CD4-positive, alpha-beta memory T cell (primary cell): ENCODE measurements around the gene SNX24. TPM values are rescaled to one million over a fixed set of nuclear protein-coding genes. Genes with fewer than 3 reads are reported as not detected.

Source experiments
- CTCF ChIA-PET: fragments of 350-600 bp; sonication (Branson Sonifier 250); formaldehyde crosslinking; loops from one replicate; lab custom pipeline; 2021; ENCODE audit warnings: inconsistent platforms; ENCODE audit not compliant: partially characterized antibody; lab: Charles Lee
- POLR2A ChIA-PET: fragments of 350-600 bp; sonication (Branson Sonifier 250); formaldehyde crosslinking; loops from one replicate; lab custom pipeline; 2021; ENCODE audit not compliant: partially characterized antibody; lab: Charles Lee
- DNase-seq, 5 donors: peaks; one replicate each; pipeline versions ENCODE4 v3.0.0 to v3.0.0-alpha.2; 2020 to 2022; ENCODE audit warnings: mixed read lengths in 1 of 5
- H3K27ac ChIP-seq: one replicate; pipeline ENCODE4 v1.7.0; 2013; ENCODE audit warnings: low read depth, low read length
- H3K27me3 ChIP-seq: 2 replicates; pipeline ENCODE4 v1.7.0; 2013; ENCODE audit warnings: mild to moderate bottlenecking, low read length, moderate library complexity; ENCODE audit not compliant: insufficient read depth
- H3K36me3 ChIP-seq: 2 replicates; pipeline ENCODE4 v1.7.0; 2013; ENCODE audit warnings: mild to moderate bottlenecking, low read length, moderate library complexity; ENCODE audit not compliant: insufficient read depth
- H3K4me1 ChIP-seq: 2 replicates; pipeline ENCODE4 v1.7.0; 2013; ENCODE audit warnings: mild to moderate bottlenecking, low read length, moderate library complexity; ENCODE audit not compliant: insufficient read depth
- H3K4me3 ChIP-seq, 2 donors: one replicate each; pipeline ENCODE4 v1.7.0; 2013; ENCODE audit warnings: low read length in 2 of 2, mild to moderate bottlenecking in 1 of 2
- H3K9me3 ChIP-seq, 2 donors: one replicate each; pipeline ENCODE4 v1.7.0; 2013; ENCODE audit warnings: low read length in 2 of 2, control low read depth in 1 of 2; ENCODE audit not compliant: control insufficient read depth in 1 of 2
- H3K27ac Mint-ChIP-seq, 7 donors: one replicate each; pipeline ENCODE4 v1.8.0; 2020 to 2021; ENCODE audit warnings: mixed read lengths in 7 of 7, mild to moderate bottlenecking in 6 of 7, inconsistent platforms in 3 of 7, moderate library complexity in 3 of 7
- H3K27me3 Mint-ChIP-seq, 2 donors: one replicate each; pipeline ENCODE4 v1.8.0; 2020 to 2021; ENCODE audit warnings: mixed read lengths in 2 of 2
- H3K36me3 Mint-ChIP-seq, 2 donors: one replicate each; pipeline ENCODE4 v1.8.0; 2020 to 2021; ENCODE audit warnings: mixed read lengths in 2 of 2, inconsistent platforms in 1 of 2, mild to moderate bottlenecking in 1 of 2
- H3K4me1 Mint-ChIP-seq, 4 donors: one replicate each; pipeline ENCODE4 v1.8.0; 2020 to 2021; ENCODE audit warnings: mixed read lengths in 4 of 4, mild to moderate bottlenecking in 1 of 4
- H3K4me3 Mint-ChIP-seq, 8 donors: one replicate each; pipeline ENCODE4 v1.8.0; 2020 to 2021; ENCODE audit warnings: mixed read lengths in 8 of 8, mild to moderate bottlenecking in 7 of 8, moderate library complexity in 6 of 8, inconsistent platforms in 3 of 8
- H3K9me3 Mint-ChIP-seq, 8 donors: one replicate each; pipeline ENCODE4 v1.8.0; 2020 to 2021; ENCODE audit warnings: mixed read lengths in 8 of 8, mild to moderate bottlenecking in 5 of 8, inconsistent platforms in 3 of 8, moderate library complexity in 1 of 8
- intact Hi-C: fragments of 100-400 bp; cut with micrococcal nuclease; formaldehyde crosslinking; loops from one replicate; pipeline ENCODE4 v1.15.1; 2023
- polyA plus RNA-seq, 2 donors: library from polyadenylated mRNA; unstranded; fragments of 300-500 nt; fragmentation: Illumina TruSeq; gene quantifications; one replicate each; pipeline ENCODE4 v1.2.3, GENCODE V29; 2021
- total RNA-seq, 2 experiments: library from RNA; stranded (reverse); gene quantifications; one replicate each; pipeline ENCODE4 v1.2.3, GENCODE V29; 2021

The SNX24 gene
- total and polyA plus RNA-seq, 4 experiments from 2014 or later = 2.7 to 7.2 (median 4.4) TPM

DNA sequence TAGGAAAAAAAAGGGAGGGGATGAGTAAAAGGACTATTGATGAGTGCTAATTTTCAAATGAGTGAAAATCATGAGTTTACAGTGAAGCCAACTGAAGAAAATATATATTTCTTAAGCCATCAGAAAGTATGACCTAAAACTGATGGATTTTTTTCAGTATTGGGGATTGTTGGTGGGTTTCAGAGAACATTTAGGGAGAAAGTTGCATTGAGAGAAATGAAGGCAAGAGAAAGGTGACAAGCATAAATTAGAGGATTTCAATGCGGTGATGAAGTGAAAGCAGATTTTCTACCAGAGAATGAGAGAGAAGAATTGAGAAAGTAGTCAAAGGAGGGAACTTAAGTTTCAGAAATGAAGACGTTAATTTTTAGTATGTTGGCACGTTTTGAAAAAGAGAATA is 8.5 kb upstream of the SNX24 start:
- H3K4me3 ChIP-seq = no peak overlapping the region
- H3K36me3 ChIP-seq = no peaks in the 10 kb centered on the region
- no peaks in the 10 kb centered on the region for H3K9me3 ChIP-seq
- no peaks in the 10 kb centered on the region for H3K4me1 ChIP-seq
- CTCF ChIA-PET = no interaction called here
- intact Hi-C loops = no loop called here
- Mint-ChIP-seq H3K36me3 (peaks cover 0 to under 1% of the 10 kb centered on the region in 2 donors), H3K27ac (no peak overlapping the region), H3K4me1 (peaks cover 0 to 3% (median under 1%) of the 10 kb centered on the region in 4 donors), H3K9me3 (peaks cover 0 to 3% (median 0%) of the 10 kb centered on the region in 8 donors), H3K4me3 (no peak overlapping the region), H3K27me3 (no peaks in the 10 kb centered on the region)
- no peaks in the 10 kb centered on the region for H3K27me3 ChIP-seq
- no peak for DNase-seq
- POLR2A ChIA-PET = no interaction called here
- H3K27ac ChIP-seq = no peak overlapping the region

GRCh38 chr5:122839731-122840130 is 5.7 kb upstream of the SNX24 start:
- H3K36me3 Mint-ChIP-seq = peaks cover 0 to 1% of the 10 kb centered on the region in 2 donors
- Histone ChIP-seq H3K27ac (no peak overlapping the region), H3K36me3 (no peaks in the 10 kb centered on the region), H3K9me3 (no peaks in the 10 kb centered on the region), H3K4me1 (peaks cover 11% of the 10 kb centered on the region), H3K4me3 (no peak overlapping the region), H3K27me3 (no peaks in the 10 kb centered on the region)
- ChIA-PET CTCF (no interaction called here), POLR2A (interaction anchor here (0.6 kb wide), 1 partner anchor 93 kb away, joined by 7 read pairs; no protein-coding TSS in a partner anchor)
- no peak overlapping the region for H3K4me3 Mint-ChIP-seq
- DNase-seq = no peak
- peaks cover 0 to 3% (median 0%) of the 10 kb centered on the region in 8 donors for H3K9me3 Mint-ChIP-seq
- intact Hi-C loops = loop anchor here (10.0 kb wide), 1 partner anchor 675 kb away; the partner anchor contains the start of gene CSNK1G3
- H3K4me1 Mint-ChIP-seq = peaks cover 10 to 12% (median 11%) of the 10 kb centered on the region in 4 donors
- no peaks in the 10 kb centered on the region for H3K27me3 Mint-ChIP-seq
- H3K27ac Mint-ChIP-seq = no peak overlapping the region

DNA sequence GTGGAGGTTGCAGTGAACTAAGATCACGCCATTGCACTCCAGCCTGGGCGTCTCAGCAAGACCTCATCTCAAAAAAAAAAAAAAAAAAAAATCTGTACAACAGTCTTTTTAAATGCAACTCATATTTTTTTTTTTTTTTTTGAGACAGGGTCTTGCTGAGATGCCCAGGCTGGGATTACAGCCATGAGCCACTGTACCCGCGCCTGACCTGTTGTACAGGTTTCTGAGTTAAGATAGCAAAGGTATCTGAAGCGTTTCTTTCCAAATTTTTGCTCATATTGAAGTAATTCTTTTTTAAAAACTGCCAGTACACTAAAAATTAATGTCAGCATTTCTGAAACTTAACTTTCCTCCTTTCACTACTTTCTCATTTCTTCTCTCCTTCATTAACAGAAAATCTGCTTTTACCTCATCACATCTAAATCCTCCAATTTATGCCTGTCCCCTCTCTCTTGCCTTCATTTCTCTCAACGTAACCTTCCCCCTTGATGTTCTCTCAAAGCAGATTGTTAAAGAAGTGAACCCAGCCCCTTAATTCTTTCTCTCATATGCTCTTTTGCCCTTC is 3.3 kb upstream of the SNX24 start:
- H3K4me3 Mint-ChIP-seq = peak overlapping the region in 1 of 8 donors; percentile 40
- peak overlapping the region in 2 of 7 donors; percentile 11 to 49 for H3K27ac Mint-ChIP-seq
- intact Hi-C loops = loop anchor here (10.0 kb wide), 1 partner anchor 673 kb away; the partner anchor contains the start of gene CSNK1G3
- no peaks in the 10 kb centered on the region for H3K27me3 Mint-ChIP-seq
- Histone ChIP-seq H3K36me3 (no peaks in the 10 kb centered on the region), H3K4me3 (no peak overlapping the region), H3K27ac (no peak overlapping the region), H3K4me1 (peaks cover 25% of the 10 kb centered on the region), H3K27me3 (no peaks in the 10 kb centered on the region), H3K9me3 (no peaks in the 10 kb centered on the region)
- CTCF ChIA-PET = no interaction called here
- H3K36me3 Mint-ChIP-seq = peaks cover 0 to 1% of the 10 kb centered on the region in 2 donors
- POLR2A ChIA-PET = no interaction called here
- no peak for DNase-seq
- peaks cover 0 to 3% (median 0%) of the 10 kb centered on the region in 8 donors for H3K9me3 Mint-ChIP-seq
- peaks cover 19 to 29% (median 25%) of the 10 kb centered on the region in 4 donors for H3K4me1 Mint-ChIP-seq

- Histone ChIP-seq H3K9me3 (no peaks in the 10 kb centered on the region), H3K27ac (peak overlapping the region; percentile 68), H3K4me3 (peak overlapping the region; percentile 79 to 96), H3K4me1 (peaks cover 25% of the 10 kb centered on the region), H3K27me3 (no peaks in the 10 kb centered on the region), H3K36me3 (no peaks in the 10 kb centered on the region)
- no peaks in the 10 kb centered on the region for H3K27me3 Mint-ChIP-seq
- CTCF ChIA-PET = interaction anchor here (1.2 kb wide), 1 partner anchor 24 kb away, joined by 3 read pairs; no protein-coding TSS in a partner anchor
- H3K27ac Mint-ChIP-seq = peak overlapping the region; percentile 87 to 94 (median 92)
- H3K9me3 Mint-ChIP-seq = peaks cover 0 to 3% (median 0%) of the 10 kb centered on the region in 8 donors
- peak overlapping the region; percentile 90 to 94 (median 94) for H3K4me3 Mint-ChIP-seq
- intact Hi-C loops = loop anchor here (10.0 kb wide), 1 partner anchor 670 kb away; the partner anchor contains the start of gene CSNK1G3
- POLR2A ChIA-PET = interaction anchor here (1.0 to 3.1 kb wide), 5 partner anchors 67 to 883 kb away, joined by 4 to 25 read pairs (median 5); partner anchors contain the start of genes CEP120, SNX2 and SRFBP1
- H3K36me3 Mint-ChIP-seq = peaks cover 0 to 1% of the 10 kb centered on the region in 2 donors
- peak in 1 of 5 donors; percentile 8 for DNase-seq
- peaks cover 21 to 37% (median 30%) of the 10 kb centered on the region in 4 donors for H3K4me1 Mint-ChIP-seq
These were observed 1.1 kb upstream of the SNX24 start for GRCh38 chr5:122844136-122844909.

- intact Hi-C loops = loop anchor here (5.0 to 10.0 kb wide), 2 partner anchors 577 to 670 kb away; partner anchors contain the start of genes CEP120 and CSNK1G3
- H3K27ac Mint-ChIP-seq = peak overlapping the region; percentile 87 to 94 (median 92)
- no peaks in the 10 kb centered on the region for H3K27me3 Mint-ChIP-seq
- Histone ChIP-seq H3K4me1 (peaks cover 25% of the 10 kb centered on the region), H3K27me3 (no peaks in the 10 kb centered on the region), H3K27ac (peak overlapping the region; percentile 68), H3K9me3 (no peaks in the 10 kb centered on the region), H3K36me3 (no peaks in the 10 kb centered on the region), H3K4me3 (peak overlapping the region; percentile 79 to 96)
- H3K4me3 Mint-ChIP-seq = peak overlapping the region; percentile 90 to 94 (median 94)
- DNase-seq = no peak
- ChIA-PET CTCF (interaction anchor here (0.5 to 1.5 kb wide), 4 partner anchors 14 to 578 kb away, joined by 3 to 5 read pairs (median 3); partner anchors contain the start of gene CEP120), POLR2A (interaction anchor here (1.0 to 3.1 kb wide), 6 partner anchors 58 to 884 kb away, joined by 4 to 25 read pairs (median 5); partner anchors contain the start of genes CEP120, SNX2 and SRFBP1)
- peaks cover 0 to 3% (median 0%) of the 10 kb centered on the region in 8 donors for H3K9me3 Mint-ChIP-seq
- H3K4me1 Mint-ChIP-seq = peaks cover 24 to 41% (median 33%) of the 10 kb centered on the region in 4 donors
- peaks cover 0 to 1% of the 10 kb centered on the region in 2 donors for H3K36me3 Mint-ChIP-seq
These were observed 544 bp upstream of the SNX24 start for GRCh38 chr5:122844910-122845228.

DNA sequence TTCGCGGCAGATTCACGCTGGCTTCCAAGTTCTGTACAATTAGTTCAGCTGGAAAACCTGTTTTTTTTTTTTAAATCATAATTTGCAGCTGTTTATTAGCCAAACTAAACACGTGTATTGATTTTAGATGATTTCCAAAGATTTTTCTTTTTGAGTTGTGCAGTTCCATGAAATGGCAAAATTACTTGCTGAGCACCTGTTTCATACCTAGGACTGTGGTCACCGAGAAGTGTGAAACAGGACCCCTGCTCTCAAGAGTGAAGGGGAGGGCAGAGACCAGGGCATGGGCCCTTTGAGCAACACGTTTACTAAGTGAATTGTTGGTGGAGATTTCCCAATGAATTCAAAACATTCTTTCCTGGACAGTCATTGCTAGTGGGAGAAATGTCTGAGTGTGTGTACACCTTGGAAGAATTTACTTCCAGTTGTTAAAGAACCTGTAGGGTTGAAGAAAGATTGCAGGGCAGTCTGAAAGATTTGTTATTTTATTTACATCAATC is 688 bp downstream of the SNX24 start:
- CTCF ChIA-PET = interaction anchor here (0.9 to 1.5 kb wide), 4 partner anchors 12 to 577 kb away, joined by 3 to 5 read pairs (median 3); partner anchors contain the start of gene CEP120
- H3K27ac Mint-ChIP-seq = peak overlapping the region; percentile 80 to 95 (median 92)

More for the DNA sequence above, 688 bp downstream of the SNX24 start:
- Histone ChIP-seq H3K27me3 (no peaks in the 10 kb centered on the region), H3K4me1 (peaks cover 25% of the 10 kb centered on the region), H3K36me3 (no peaks in the 10 kb centered on the region), H3K4me3 (peak overlapping the region in 1 of 2 donors; percentile 96), H3K9me3 (no peaks in the 10 kb centered on the region), H3K27ac (peak overlapping the region; percentile 68)
- peak overlapping the region; percentile 83 to 88 (median 86) for H3K4me3 Mint-ChIP-seq
- DNase-seq = peak in 2 of 5 donors; percentile 13 to 15
- intact Hi-C loops = loop anchor here (1.0 to 10.0 kb wide), 3 partner anchors 72 to 669 kb away; partner anchors contain the start of genes CEP120 and CSNK1G3
- no peaks in the 10 kb centered on the region for H3K27me3 Mint-ChIP-seq
- POLR2A ChIA-PET = interaction anchor here (1.1 to 3.1 kb wide), 4 partner anchors 56 to 885 kb away, joined by 5 to 25 read pairs (median 14); partner anchors contain the start of genes CEP120, SNX2 and SRFBP1
- H3K36me3 Mint-ChIP-seq = peaks cover 0 to 1% of the 10 kb centered on the region in 2 donors
- no peaks in the 10 kb centered on the region for H3K9me3 Mint-ChIP-seq
- peaks cover 28 to 42% (median 35%) of the 10 kb centered on the region in 4 donors for H3K4me1 Mint-ChIP-seq
